ENCODE results near the gene CDCA5.

- TF ChIP-seq POLR2A (IDR thresholded peaks at IDR 0.05; ENCODE audit: low read length): no peak
- no peak for TF ChIP-seq RNF2 (IDR thresholded peaks at IDR 0.05; ENCODE audit: borderline replicate concordance, low read depth)
- no peak for TF ChIP-seq CTCF (IDR thresholded peaks at IDR 0.05)
- no peak for TF ChIP-seq TFCP2L1 (CRISPR knock-in tag; IDR thresholded peaks at IDR 0.05)
- TF ChIP-seq USF2 (IDR thresholded peaks at IDR 0.05): no peak
- TF ChIP-seq HDAC2 (IDR thresholded peaks at IDR 0.05): no peak
- no peak for TF ChIP-seq JUNB (IDR thresholded peaks at IDR 0.05)
- no peak for TF ChIP-seq EP300 (IDR thresholded peaks at IDR 0.05)
- no peak for TF ChIP-seq HMGXB4 (CRISPR knock-in tag; IDR thresholded peaks at IDR 0.05; ENCODE audit: borderline replicate concordance)
- TF ChIP-seq RFX5 (IDR thresholded peaks at IDR 0.05): no peak
- TF ChIP-seq RCOR1 (IDR thresholded peaks at IDR 0.05; ENCODE audit: low read depth, low read length): no peak
Observed at GRCh38 chr11:65124480-65125196, 40.8 kb upstream of the CDCA5 start.
